IMR-90 (cell line): ENCODE measurements around the gene PDCD1. TPM values are rescaled to one million over a fixed set of nuclear protein-coding genes. Genes with fewer than 3 reads are reported as not detected.

Experiments
- ATAC-seq: fragments of 200-7000 bp; cut with Tn5 transposase; 2 replicates; pipeline ENCODE4 v1.9.1; 2020; ENCODE audit warnings: low read depth, mild to moderate bottlenecking, moderate library complexity
- BruUV-seq: library from RNA; stranded (reverse); fragments of 400-500 nt; replicated peaks from 2 replicates; lab custom pipeline; 2021; lab: Mats Ljungman, UMichigan
- CTCF ChIA-PET: fragments of 300-600 bp; formaldehyde crosslinking; extraction: SDS; loops from one replicate; lab custom pipeline; 2021; ENCODE audit warnings: antibody characterized with exemption; lab: Yijun Ruan, JAX
- POLR2A ChIA-PET: fragments of 300-600 bp; sonication (Branson Sonifier 250); formaldehyde crosslinking; loops from one replicate; lab custom pipeline; 2022; ENCODE audit warnings: antibody characterized with exemption; ENCODE audit not compliant: unreplicated experiment; lab: Charles Lee
- DNase-seq: peaks from one replicate; pipeline ENCODE4 v3.0.0; 2013
- H2AFZ ChIP-seq: replicated peaks from 2 replicates; pipeline ENCODE3; 2013; ENCODE audit warnings: low read length, mild to moderate bottlenecking; ENCODE audit not compliant: poor library complexity
- H2AK5ac ChIP-seq: 2 replicates; pipeline ENCODE4 v1.6.1; 2013; ENCODE audit warnings: low read depth, low read length, inconsistent platforms
- H2AK9ac ChIP-seq: replicated peaks from 2 replicates; pipeline ENCODE3; 2013; ENCODE audit warnings: mild to moderate bottlenecking, low read depth, low read length, moderate library complexity; ENCODE audit not compliant: poor library complexity
- H2BK120ac ChIP-seq: 2 replicates; pipeline ENCODE4 v1.6.1; 2013; ENCODE audit warnings: low read depth, low read length, inconsistent platforms
- H2BK15ac ChIP-seq: 3 replicates; pipeline ENCODE4 v1.6.1; 2013; ENCODE audit warnings: low read depth, low read length, inconsistent platforms
- H2BK20ac ChIP-seq: 2 replicates; pipeline ENCODE4 v1.6.1; 2013; ENCODE audit warnings: low read depth, mild to moderate bottlenecking, inconsistent platforms, low read length, moderate library complexity
- H2BK5ac ChIP-seq: 2 replicates; pipeline ENCODE4 v1.6.1; 2013; ENCODE audit warnings: mild to moderate bottlenecking, low read depth, low read length, inconsistent platforms; ENCODE audit not compliant: poor library complexity, severe bottlenecking
- H3K14ac ChIP-seq: replicated peaks from 2 replicates; pipeline ENCODE4 v1.6.1; 2013; ENCODE audit warnings: low read depth, low read length, inconsistent platforms
- H3K18ac ChIP-seq: 2 replicates; pipeline ENCODE4 v1.6.1; 2013; ENCODE audit warnings: low read depth, low read length, control low read depth
- H3K23ac ChIP-seq: 2 replicates; pipeline ENCODE4 v1.6.1; 2013; ENCODE audit warnings: low read depth, low read length, inconsistent platforms
- H3K27ac ChIP-seq: 2 replicates; pipeline ENCODE4 v1.5.1; 2013; ENCODE audit warnings: mild to moderate bottlenecking, control low read depth, low read length; ENCODE audit not compliant: insufficient read depth
- H3K27me3 ChIP-seq: 2 replicates; pipeline ENCODE4 v1.6.1; 2013; ENCODE audit warnings: low read length; ENCODE audit not compliant: control insufficient read depth, insufficient read depth
- H3K36me3 ChIP-seq: 2 replicates; pipeline ENCODE4 v1.6.1; 2013; ENCODE audit warnings: low read length, mixed read lengths; ENCODE audit not compliant: control insufficient read depth, insufficient read depth
- H3K4ac ChIP-seq: 2 replicates; pipeline ENCODE4 v1.6.1; 2013; ENCODE audit warnings: low read depth, low read length, inconsistent platforms
- H3K4me1 ChIP-seq: 2 replicates; pipeline ENCODE4 v1.6.1; 2013; ENCODE audit warnings: low read length, mixed read lengths; ENCODE audit not compliant: control insufficient read depth, insufficient read depth
- H3K4me2 ChIP-seq: 2 replicates; pipeline ENCODE4 v1.6.1; 2013; ENCODE audit warnings: low read depth, mild to moderate bottlenecking, control low read depth, low read length, moderate library complexity
- H3K4me3 ChIP-seq: 2 replicates; pipeline ENCODE4 v1.5.1; 2013; ENCODE audit warnings: low read depth, mild to moderate bottlenecking, control low read depth, low read length, moderate library complexity; ENCODE audit not compliant: insufficient read depth
- H3K56ac ChIP-seq: 2 replicates; pipeline ENCODE4 v1.6.1; 2013; ENCODE audit warnings: low read length, inconsistent platforms; ENCODE audit not compliant: insufficient read depth; ENCODE audit errors: extremely low read depth
- H3K79me1 ChIP-seq, 2 experiments: 2 replicates each; pipeline ENCODE4 v1.6.1; 2013; ENCODE audit warnings: low read length in 2 of 2, inconsistent platforms in 1 of 2, low read depth in 1 of 2
- H3K9ac ChIP-seq: 2 replicates; pipeline ENCODE4 v1.6.1; 2013; ENCODE audit warnings: low read depth, low read length, control low read depth
- H3K9me1 ChIP-seq: 2 replicates; pipeline ENCODE4 v1.6.1; 2013; ENCODE audit warnings: low read length, inconsistent platforms; ENCODE audit not compliant: insufficient read depth
- H3K9me3 ChIP-seq: 2 replicates; pipeline ENCODE4 v1.6.1; 2013; ENCODE audit warnings: low read length; ENCODE audit not compliant: control insufficient read depth, insufficient read depth
- H4K20me1 ChIP-seq: 2 replicates; pipeline ENCODE4 v1.6.1; 2013; ENCODE audit warnings: low read length, inconsistent platforms; ENCODE audit not compliant: insufficient read depth
- H4K5ac ChIP-seq: 2 replicates; pipeline ENCODE4 v1.6.1; 2013; ENCODE audit warnings: mild to moderate bottlenecking, low read depth, low read length, control low read depth
- H4K8ac ChIP-seq, 2 experiments: 2 replicates each; pipeline ENCODE4 v1.6.1; 2013; ENCODE audit warnings: low read depth in 2 of 2, low read length in 2 of 2, control low read depth in 1 of 2, inconsistent platforms in 1 of 2
- H4K91ac ChIP-seq: 2 replicates; pipeline ENCODE4 v1.6.1; 2013; ENCODE audit warnings: low read depth, low read length, inconsistent platforms; ENCODE audit not compliant: insufficient read depth
- BHLHE40 ChIP-seq: fragments of 150-350 bp; IDR thresholded peaks from 2 replicates; pipeline ENCODE4 v1.6.1; 2016; ENCODE audit warnings: mild to moderate bottlenecking, low read depth, low read length
- CEBPB ChIP-seq: IDR thresholded peaks from 2 replicates; pipeline ENCODE4 v1.6.1; 2012; ENCODE audit warnings: low read depth, low read length, improper control_type of control experiment
- CHD1 ChIP-seq: IDR thresholded peaks from 2 replicates; pipeline ENCODE4 v1.6.1; 2012; ENCODE audit warnings: low read depth, low read length, improper control_type of control experiment
- FOS ChIP-seq: fragments of 150-350 bp; IDR thresholded peaks from 2 replicates; pipeline ENCODE4 v1.6.1; 2016; ENCODE audit warnings: low read depth, low read length
- MAFK ChIP-seq: IDR thresholded peaks from 2 replicates; pipeline ENCODE4 v1.6.1; 2012; ENCODE audit warnings: low read depth, low read length, improper control_type of control experiment
- MAZ ChIP-seq: IDR thresholded peaks from 2 replicates; pipeline ENCODE4 v1.6.1; 2012; ENCODE audit warnings: low read depth, mild to moderate bottlenecking, low read length, improper control_type of control experiment, moderate library complexity, borderline replicate concordance
- MXI1 ChIP-seq: IDR thresholded peaks from 2 replicates; pipeline ENCODE4 v1.6.1; 2012; ENCODE audit warnings: low read depth, mild to moderate bottlenecking, low read length, moderate library complexity, borderline replicate concordance
- POLR2A ChIP-seq: IDR thresholded peaks from 2 replicates; pipeline ENCODE4 v1.6.1; 2012; ENCODE audit warnings: mild to moderate bottlenecking, low read depth, low read length
- RAD21 ChIP-seq: IDR thresholded peaks from 2 replicates; pipeline ENCODE4 v1.6.1; 2012; ENCODE audit warnings: low read length, improper control_type of control experiment
- RFX5 ChIP-seq: IDR thresholded peaks from 2 replicates; pipeline ENCODE4 v1.8.0; 2012; ENCODE audit warnings: low read depth, mild to moderate bottlenecking, low read length, moderate library complexity
- SMC3 ChIP-seq: fragments of 150-350 bp; IDR thresholded peaks from 2 replicates; pipeline ENCODE4 v1.6.1; 2016; ENCODE audit warnings: low read depth, mild to moderate bottlenecking, antibody characterized with exemption, low read length, moderate library complexity
- WGBS, 2 experiments: methylation state at CpG; one replicate each; pipeline versions ENCODE4 v1.1.5 to v1.1.7; 2013; ENCODE audit warnings: missing lambda C conversion rate in 2 of 2; ENCODE audit not compliant: insufficient read length in 1 of 2; ENCODE audit errors: extremely low coverage in 2 of 2; 5-methylcytosine and 5-hydroxymethylcytosine counted together
- dilution Hi-C: fragments of 300-500 bp; cut with HindIII; formaldehyde crosslinking; loops from one replicate; pipeline ENCODE4 v1.14.3; 2018; ENCODE audit warnings: low sequenced_read_pairs; ENCODE audit not compliant: unreplicated experiment
- in situ Hi-C: fragments of 300-500 bp; cut with MboI; formaldehyde crosslinking; loops from 3 replicates; pipeline ENCODE4 v1.14.3; 2019; ENCODE audit warnings: low sequenced_read_pairs, inconsistent platforms, mixed read lengths
- intact Hi-C: fragments of 100-400 bp; cut with micrococcal nuclease; formaldehyde crosslinking; loops from 2 replicates; pipeline ENCODE4 v1.10.0; 2022
- polyA plus RNA-seq, 3 experiments: library from polyadenylated mRNA; depleted of rRNA; stranded (reverse); fragments of >200 nt; gene quantifications; 2 replicates each; pipeline ENCODE4 v1.2.3, GENCODE V29; 2012; ENCODE audit warnings: low replicate concordance in 1 of 3
- total RNA-seq: library from RNA; depleted of rRNA; stranded (reverse); fragments of >200 nt; gene quantifications from 2 replicates; pipeline ENCODE4 v1.2.3, GENCODE V29; 2012
- TF ChIP-seq, protein P1 (sequence below): fragments of 150-350 bp; IDR thresholded peaks from 2 replicates; pipeline ENCODE4 v1.6.1; 2017; ENCODE audit warnings: mild to moderate bottlenecking, antibody characterized with exemption, low read length, low read depth

The PDCD1 gene
- total and polyA plus RNA-seq, 2 of the 4 experiments (the other 2 are of a cell fraction), result not detected

DNA sequence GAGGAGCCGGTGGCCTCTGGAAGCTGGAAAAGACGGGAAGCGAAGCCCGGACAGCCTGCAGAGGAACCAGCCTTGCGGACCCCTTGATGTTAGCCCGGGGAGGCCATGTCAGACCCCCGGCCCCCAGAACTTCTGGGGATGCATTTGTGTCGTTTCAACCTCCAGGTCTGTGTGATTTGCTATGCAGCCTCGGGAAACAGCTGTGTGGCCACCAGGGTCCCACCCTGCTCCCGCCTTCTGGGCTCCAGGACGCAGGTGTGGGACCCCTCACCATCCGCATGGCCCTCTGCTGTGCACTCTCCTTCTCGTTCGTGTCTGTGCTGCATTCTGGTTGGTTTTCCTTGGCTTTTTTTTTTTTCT, 36.5 kb downstream of the PDCD1 start:
- H2AFZ ChIP-seq, result no peak overlapping the region
- H3K4me2 ChIP-seq, result no peak overlapping the region
- dilution Hi-C loops, result no loop called here
- no peak overlapping the region for H2BK5ac ChIP-seq
- H3K9ac ChIP-seq, result no peak overlapping the region
- H3K23ac ChIP-seq, result no peak overlapping the region
- ATAC-seq, result no peak
- no peaks in the 10 kb centered on the region for H3K4me1 ChIP-seq
- BruUV-seq, result no TSS peak
- H4K91ac ChIP-seq, result no peak overlapping the region
- H3K9me1 ChIP-seq, result no peaks in the 10 kb centered on the region
- H4K20me1 ChIP-seq, result no peaks in the 10 kb centered on the region
- peaks cover 10% of the 10 kb centered on the region for H3K9me3 ChIP-seq
- H3K79me1 ChIP-seq, result no peaks in the 10 kb centered on the region
- no peak overlapping the region for H3K4me3 ChIP-seq
- no peak overlapping the region for H3K27ac ChIP-seq
- no peak overlapping the region for H2BK120ac ChIP-seq
- no peak overlapping the region for H2BK15ac ChIP-seq
- H4K8ac ChIP-seq, result no peak overlapping the region
- H3K27me3 ChIP-seq, result peaks cover 10% of the 10 kb centered on the region; the same call in 1 of the 2 replicates
- H3K18ac ChIP-seq, result no peak overlapping the region
- ChIA-PET CTCF (no interaction called here), POLR2A (no interaction called here)
- DNase-seq, result no peak
- 67% methylated on average over 9 of the region's 14 CpGs; no CpG with 5 or more reads in 1 of the 2 experiments for WGBS, 2 experiments
- H2BK20ac ChIP-seq, result no peak overlapping the region
- in situ Hi-C loops, result no loop called here
- no peak overlapping the region for H2AK5ac ChIP-seq
- no peak overlapping the region for H3K4ac ChIP-seq
- H3K14ac ChIP-seq, result no peak overlapping the region
- TF ChIP-seq RAD21 (no peak), POLR2A (no peak), MAZ (no peak), MAFK (no peak), MXI1 (no peak), CHD1 (no peak), CEBPB (no peak), BHLHE40 (no peak), SMC3 (no peak), RFX5 (no peak), FOS (no peak)
- TF ChIP-seq, protein P1, sequence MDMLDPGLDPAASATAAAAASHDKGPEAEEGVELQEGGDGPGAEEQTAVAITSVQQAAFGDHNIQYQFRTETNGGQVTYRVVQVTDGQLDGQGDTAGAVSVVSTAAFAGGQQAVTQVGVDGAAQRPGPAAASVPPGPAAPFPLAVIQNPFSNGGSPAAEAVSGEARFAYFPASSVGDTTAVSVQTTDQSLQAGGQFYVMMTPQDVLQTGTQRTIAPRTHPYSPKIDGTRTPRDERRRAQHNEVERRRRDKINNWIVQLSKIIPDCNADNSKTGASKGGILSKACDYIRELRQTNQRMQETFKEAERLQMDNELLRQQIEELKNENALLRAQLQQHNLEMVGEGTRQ, result no peak
- intact Hi-C loops, result no loop called here
- no peak overlapping the region for H2AK9ac ChIP-seq
- H4K5ac ChIP-seq, result no peak overlapping the region
- no peak overlapping the region for H3K56ac ChIP-seq
- no peaks in the 10 kb centered on the region for H3K36me3 ChIP-seq
